ENCODE results near the gene MSTN.

Gene MSTN

GRCh38 chr2:190062601-190063000, at the start of gene MSTN:
TSS of gene MSTN (minus strand) at chr2:190062729. CDS start at chr2:190062596, 133 bp downstream.
- no peak for FAIRE-seq

GRCh38 chr2:190111166-190111565, 48.6 kb upstream of the MSTN start:
- no peak for FAIRE-seq

- FAIRE-seq = no peak
Measured at GRCh38 chr2:190110699-190111098, 48.2 kb upstream of the MSTN start.

GRCh38 chr2:190110131-190110530, 47.6 kb upstream of the MSTN start:
- FAIRE-seq = no peak

GRCh38 chr2:190107409-190107808, 44.9 kb upstream of the MSTN start:
- FAIRE-seq = no peak

- no peak for FAIRE-seq
Measured at GRCh38 chr2:190106783-190107182, 44.3 kb upstream of the MSTN start.

- FAIRE-seq = no peak
Measured at GRCh38 chr2:190105554-190105953, 43.0 kb upstream of the MSTN start.

GRCh38 chr2:190103144-190103543, 40.6 kb upstream of the MSTN start:
- FAIRE-seq = no peak

- no peak for FAIRE-seq
Measured at GRCh38 chr2:190099890-190100697, 37.6 kb upstream of the MSTN start.

GRCh38 chr2:190098851-190099250, 36.3 kb upstream of the MSTN start:
- FAIRE-seq = no peak

GRCh38 chr2:190097115-190097514, 34.6 kb upstream of the MSTN start:
- FAIRE-seq = no peak

- no peak for FAIRE-seq
Measured at GRCh38 chr2:190094316-190094871, 31.9 kb upstream of the MSTN start.

- no peak for FAIRE-seq
Measured at GRCh38 chr2:190093793-190094192, 31.3 kb upstream of the MSTN start.

GRCh38 chr2:190090148-190090547, 27.6 kb upstream of the MSTN start:
- FAIRE-seq = no peak

- FAIRE-seq = peak; percentile 87
Measured at GRCh38 chr2:190088917-190089316, 26.4 kb upstream of the MSTN start.

- no peak for FAIRE-seq
Measured at GRCh38 chr2:190084704-190085103, 22.2 kb upstream of the MSTN start.

GRCh38 chr2:190082118-190082517, 19.6 kb upstream of the MSTN start:
- no peak for FAIRE-seq

- FAIRE-seq = no peak
Measured at GRCh38 chr2:190080527-190081049, 18.1 kb upstream of the MSTN start.

- FAIRE-seq = no peak
Measured at GRCh38 chr2:190079160-190079559, 16.6 kb upstream of the MSTN start.

- FAIRE-seq = no peak
Measured at GRCh38 chr2:190075623-190076022, 13.1 kb upstream of the MSTN start.

- FAIRE-seq = peak; percentile 98
Measured at GRCh38 chr2:190069936-190070696, 7.6 kb upstream of the MSTN start.

GRCh38 chr2:190068764-190069163, 6.2 kb upstream of the MSTN start:
- FAIRE-seq = no peak

GRCh38 chr2:190065839-190066238, 3.3 kb upstream of the MSTN start:
- no peak for FAIRE-seq

- no peak for FAIRE-seq
Measured at GRCh38 chr2:190063624-190064023, 1.1 kb upstream of the MSTN start.
